Measurements from ENCODE around the gene LRRC58.

The LRRC58 gene

DNA sequence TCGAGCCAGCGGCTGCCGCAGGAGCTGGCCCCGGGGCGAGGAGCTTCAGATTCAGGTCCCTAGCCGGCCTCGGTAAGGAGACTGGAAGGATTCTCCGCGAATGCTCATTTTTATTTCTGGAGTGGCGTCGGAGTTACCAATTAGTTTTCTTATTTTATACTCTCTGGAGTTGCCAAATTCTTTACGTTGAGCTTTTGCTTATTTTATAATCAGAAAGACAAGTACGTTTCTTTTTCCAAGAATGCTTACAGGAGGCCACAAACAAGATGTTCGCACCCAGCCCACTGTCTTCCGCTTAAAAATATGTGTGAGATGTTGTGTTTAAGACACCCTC, 63.7 kb downstream of the LRRC58 start:
- Histone ChIP-seq H3K27ac (ENCODE audit: low read depth, low read length, poor library complexity, severe bottlenecking) (no peak overlapping the region), H3K9me3 (ENCODE audit: low read length) (no peaks in the 10 kb centered on the region), H3K79me2 (ENCODE audit: insufficient read depth, low read length) (no peaks in the 10 kb centered on the region), H3K4me3 (ENCODE audit: low read depth, low read length, poor library complexity, severe bottlenecking) (no peak overlapping the region), H3K36me3 (ENCODE audit: insufficient read depth, low read length) (no peaks in the 10 kb centered on the region), H2AFZ (ENCODE audit: low read length) (no peak overlapping the region), H3K9me2 (ENCODE audit: low read depth, low read length) (no peaks in the 10 kb centered on the region), H4K20me1 (ENCODE audit: insufficient read depth, low read length) (no peaks in the 10 kb centered on the region), H3K27me3 (ENCODE audit: insufficient read depth, low read length) (no peaks in the 10 kb centered on the region), H3K4me1 (ENCODE audit: insufficient read depth, low read length, severe bottlenecking) (no peaks in the 10 kb centered on the region), H3F3A (ENCODE audit: insufficient read depth, low read length) (no peaks in the 10 kb centered on the region), H3K9ac (ENCODE audit: low read length) (no peak overlapping the region), H3K4me2 (ENCODE audit: low read length) (no peak overlapping the region)
- no peak for TF ChIP-seq CTCF (IDR thresholded peaks at IDR 0.05; ENCODE audit: low read length)

GRCh38 chr3:120284747-120285507, 64.2 kb downstream of the LRRC58 start, which contains the start of gene GPR156:
TSS of gene GPR156 (minus strand) at chr3:120285222. CDS start at chr3:120244098, 41,124 bp downstream.
- Histone ChIP-seq H3K9me2 (ENCODE audit: low read depth, low read length) (no peaks in the 10 kb centered on the region), H3K79me2 (ENCODE audit: insufficient read depth, low read length) (no peaks in the 10 kb centered on the region), H3K27ac (ENCODE audit: low read depth, low read length, poor library complexity, severe bottlenecking) (no peak within 1 kb of the TSS), H4K20me1 (ENCODE audit: insufficient read depth, low read length) (no peaks in the 10 kb centered on the region), H3K36me3 (ENCODE audit: insufficient read depth, low read length) (no peaks in the 10 kb centered on the region), H3K9ac (ENCODE audit: low read length) (no peak within 1 kb of the TSS), H3K4me2 (ENCODE audit: low read length) (no peak within 1 kb of the TSS), H3F3A (ENCODE audit: insufficient read depth, low read length) (no peaks in the 10 kb centered on the region), H3K4me3 (ENCODE audit: low read depth, low read length, poor library complexity, severe bottlenecking) (no peak within 1 kb of the TSS), H3K27me3 (ENCODE audit: insufficient read depth, low read length) (no peaks in the 10 kb centered on the region), H2AFZ (ENCODE audit: low read length) (no peak within 1 kb of the TSS), H3K4me1 (ENCODE audit: insufficient read depth, low read length, severe bottlenecking) (no peaks in the 10 kb centered on the region), H3K9me3 (ENCODE audit: low read length) (no peaks in the 10 kb centered on the region)
- no peak for TF ChIP-seq CTCF (IDR thresholded peaks at IDR 0.05; ENCODE audit: low read length)
- no peak for TF ChIP-seq EZH2 (IDR thresholded peaks at IDR 0.05; ENCODE audit: borderline replicate concordance, low read length)

GRCh38 chr3:120281261-120281660, 67.9 kb downstream of the LRRC58 start:
- Histone ChIP-seq H3K27me3 (ENCODE audit: insufficient read depth, low read length) (no peaks in the 10 kb centered on the region), H3K36me3 (ENCODE audit: insufficient read depth, low read length) (no peaks in the 10 kb centered on the region), H3K79me2 (ENCODE audit: insufficient read depth, low read length) (no peaks in the 10 kb centered on the region), H4K20me1 (ENCODE audit: insufficient read depth, low read length) (no peaks in the 10 kb centered on the region), H2AFZ (ENCODE audit: low read length) (no peak overlapping the region), H3K27ac (ENCODE audit: low read depth, low read length, poor library complexity, severe bottlenecking) (no peak overlapping the region), H3K9me3 (ENCODE audit: low read length) (no peaks in the 10 kb centered on the region), H3K4me3 (ENCODE audit: low read depth, low read length, poor library complexity, severe bottlenecking) (no peak overlapping the region), H3K9me2 (ENCODE audit: low read depth, low read length) (no peaks in the 10 kb centered on the region), H3F3A (ENCODE audit: insufficient read depth, low read length) (no peaks in the 10 kb centered on the region), H3K9ac (ENCODE audit: low read length) (no peak overlapping the region), H3K4me1 (ENCODE audit: insufficient read depth, low read length, severe bottlenecking) (no peaks in the 10 kb centered on the region), H3K4me2 (ENCODE audit: low read length) (no peak overlapping the region)
- TF ChIP-seq CTCF (IDR thresholded peaks at IDR 0.05; ENCODE audit: low read length) (no peak), EZH2 (IDR thresholded peaks at IDR 0.05; ENCODE audit: borderline replicate concordance, low read length) (no peak)

Data from OCI-LY1 (cell line).